GM19043 (cell line): ENCODE measurements around the gene SFXN5.

Experiments used
- ATAC-seq: cut with Tn5 transposase; IDR thresholded peaks from one replicate; pipeline ENCODE4 v1.9.1; 2021; ENCODE audit warnings: low read depth; ENCODE audit not compliant: unreplicated experiment

The SFXN5 gene

GRCh38 chr2:73054980-73055379 lies 16.5 kb downstream of the SFXN5 start:
- no peak for ATAC-seq

- ATAC-seq, result no peak
Measured at GRCh38 chr2:73053316-73054114, 18.0 kb downstream of the SFXN5 start.

- no peak for ATAC-seq
Measured at GRCh38 chr2:73050121-73050545, 21.4 kb downstream of the SFXN5 start.

GRCh38 chr2:73043929-73044832 lies 27.3 kb downstream of the SFXN5 start:
- no peak for ATAC-seq

- ATAC-seq, result no peak
Measured at GRCh38 chr2:73043276-73043675, 28.2 kb downstream of the SFXN5 start.

- ATAC-seq, result no peak
Measured at GRCh38 chr2:73037947-73038585, 33.4 kb downstream of the SFXN5 start.

- ATAC-seq, result no peak
Measured at GRCh38 chr2:73036766-73037165, 34.7 kb downstream of the SFXN5 start.

- no peak for ATAC-seq
Measured at GRCh38 chr2:73035899-73036711, 35.4 kb downstream of the SFXN5 start.

- no peak for ATAC-seq
Measured at GRCh38 chr2:73034661-73035375, 36.7 kb downstream of the SFXN5 start.

- no peak for ATAC-seq
Measured at GRCh38 chr2:73033766-73034381, 37.6 kb downstream of the SFXN5 start.

GRCh38 chr2:73033142-73033765 lies 38.3 kb downstream of the SFXN5 start:
- ATAC-seq, result no peak

- ATAC-seq, result no peak
Measured at GRCh38 chr2:73032702-73033097, 38.8 kb downstream of the SFXN5 start.

GRCh38 chr2:73031725-73032701 lies 39.5 kb downstream of the SFXN5 start:
- no peak for ATAC-seq

GRCh38 chr2:73031095-73031678 lies 40.3 kb downstream of the SFXN5 start:
- ATAC-seq, result no peak

- no peak for ATAC-seq
Measured at GRCh38 chr2:73028841-73029240, 42.7 kb downstream of the SFXN5 start.

GRCh38 chr2:73027340-73027739 lies 44.2 kb downstream of the SFXN5 start:
- no peak for ATAC-seq

GRCh38 chr2:73023497-73023896 lies 48.0 kb downstream of the SFXN5 start:
- ATAC-seq, result no peak
